Fibroblast of pulmonary artery (primary cell): ENCODE results near the gene RUNX2.
"Not testable (repeated sequence)": the region's sequence is repeated elsewhere in the genome, so short reads cannot be mapped to it uniquely, and the experiment has no call there.

Experiments
- DNase-seq: peaks from one replicate; pipeline ENCODE4 v3.0.0-alpha.2; 2010; ENCODE audit warnings: low read depth
- H3K4me3 ChIP-seq: replicated peaks from 2 replicates; pipeline ENCODE4 v1.5.1; 2011; ENCODE audit warnings: low read depth, mild to moderate bottlenecking, control low read depth, low read length, moderate library complexity
- TF ChIP-seq, protein P1 (sequence below): IDR thresholded peaks from 2 replicates; pipeline ENCODE4 v1.5.1; 2011; ENCODE audit warnings: mild to moderate bottlenecking, control low read depth, low read length, inconsistent platforms; ENCODE audit errors: missing control alignments

The RUNX2 gene

DNA sequence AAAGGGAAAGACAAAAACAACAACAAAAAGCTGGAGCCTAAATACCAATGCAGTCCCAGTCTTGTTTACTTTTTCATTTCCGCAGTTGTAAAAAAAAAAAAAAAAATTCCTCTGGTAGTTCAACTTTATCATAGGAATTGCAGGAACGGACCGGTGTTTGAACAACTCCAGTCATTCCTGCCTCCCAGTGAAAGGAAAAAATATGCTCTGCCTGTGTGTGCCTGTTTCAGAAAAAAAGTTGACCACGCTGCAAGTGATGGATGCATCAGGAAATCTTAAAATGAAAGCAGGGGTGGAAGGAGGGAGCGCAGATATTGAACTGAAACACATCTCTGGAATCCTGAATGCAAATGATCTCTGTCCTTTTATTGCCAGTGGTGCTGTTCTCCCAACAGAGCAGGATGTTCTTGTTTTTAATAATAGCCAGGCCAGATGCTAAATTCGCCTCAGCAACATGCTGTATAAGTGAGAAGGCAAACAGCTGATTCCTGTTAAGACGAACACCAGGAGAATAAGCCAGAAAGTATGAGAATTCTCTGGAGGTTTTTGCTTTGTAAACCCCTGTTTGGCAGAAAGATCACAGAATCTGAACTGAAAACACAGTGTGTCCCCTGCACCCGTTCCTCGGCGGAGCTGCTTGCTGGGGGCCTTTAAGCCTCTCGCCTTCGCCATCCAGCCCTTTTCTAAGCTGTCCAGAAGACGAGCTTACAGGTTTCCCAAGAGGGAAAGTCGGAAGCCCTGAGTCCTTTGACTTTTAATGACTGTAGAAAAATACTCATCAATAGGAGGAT lies 228.0 kb downstream of the RUNX2 start:
- H3K4me3 ChIP-seq, result peak overlapping the region; percentile 40
- peak; percentile 38 for DNase-seq

DNA sequence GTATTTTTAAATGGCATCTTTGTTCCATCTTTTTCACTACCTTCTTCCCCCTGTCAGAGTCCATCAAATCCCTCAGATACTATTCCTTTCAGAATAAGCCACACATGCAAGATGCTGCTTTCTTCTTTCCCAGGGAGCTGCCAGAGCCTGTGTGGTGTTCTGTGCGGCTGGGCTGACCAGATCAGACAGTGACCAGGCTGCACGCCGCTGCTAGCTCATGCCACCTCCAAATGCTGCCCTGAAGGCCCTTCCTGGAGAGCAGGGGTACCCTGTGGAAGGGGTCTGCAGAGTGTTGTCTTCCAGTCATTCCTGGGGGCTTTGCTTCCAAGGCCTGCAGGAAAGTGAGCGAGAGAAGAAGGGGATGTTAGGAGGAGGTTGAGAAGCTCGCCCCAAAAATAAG lies 228.7 kb downstream of the RUNX2 start:
- TF ChIP-seq, protein P1, sequence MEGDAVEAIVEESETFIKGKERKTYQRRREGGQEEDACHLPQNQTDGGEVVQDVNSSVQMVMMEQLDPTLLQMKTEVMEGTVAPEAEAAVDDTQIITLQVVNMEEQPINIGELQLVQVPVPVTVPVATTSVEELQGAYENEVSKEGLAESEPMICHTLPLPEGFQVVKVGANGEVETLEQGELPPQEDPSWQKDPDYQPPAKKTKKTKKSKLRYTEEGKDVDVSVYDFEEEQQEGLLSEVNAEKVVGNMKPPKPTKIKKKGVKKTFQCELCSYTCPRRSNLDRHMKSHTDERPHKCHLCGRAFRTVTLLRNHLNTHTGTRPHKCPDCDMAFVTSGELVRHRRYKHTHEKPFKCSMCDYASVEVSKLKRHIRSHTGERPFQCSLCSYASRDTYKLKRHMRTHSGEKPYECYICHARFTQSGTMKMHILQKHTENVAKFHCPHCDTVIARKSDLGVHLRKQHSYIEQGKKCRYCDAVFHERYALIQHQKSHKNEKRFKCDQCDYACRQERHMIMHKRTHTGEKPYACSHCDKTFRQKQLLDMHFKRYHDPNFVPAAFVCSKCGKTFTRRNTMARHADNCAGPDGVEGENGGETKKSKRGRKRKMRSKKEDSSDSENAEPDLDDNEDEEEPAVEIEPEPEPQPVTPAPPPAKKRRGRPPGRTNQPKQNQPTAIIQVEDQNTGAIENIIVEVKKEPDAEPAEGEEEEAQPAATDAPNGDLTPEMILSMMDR, result no peak

More for the DNA sequence above, 228.0 kb downstream of the RUNX2 start:
- TF ChIP-seq, protein P1, result no peak

DNA sequence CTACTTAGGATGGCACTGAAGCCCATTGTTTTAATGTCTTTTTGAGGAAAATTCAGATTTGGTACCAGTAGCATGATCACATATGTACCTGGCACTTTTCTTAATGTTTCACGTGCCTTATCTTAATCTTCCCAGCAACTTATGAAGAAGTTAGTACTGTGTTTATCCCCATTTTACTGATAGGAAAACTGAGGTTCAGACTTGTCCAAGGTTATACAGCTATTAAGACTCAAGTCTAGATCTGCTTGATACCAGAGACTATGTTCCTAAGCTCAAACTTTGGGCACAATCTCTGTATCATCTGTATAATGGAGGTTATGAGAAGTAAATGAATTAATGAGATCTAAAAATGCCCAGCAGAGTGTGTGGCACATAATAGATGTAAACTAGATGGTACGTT lies 229.3 kb downstream of the RUNX2 start:
- no peak for DNase-seq
- H3K4me3 ChIP-seq, result no peak overlapping the region
- TF ChIP-seq, protein P1, result no peak

More for the DNA sequence above, 228.7 kb downstream of the RUNX2 start:
- no peak overlapping the region for H3K4me3 ChIP-seq
- DNase-seq, result no peak

DNA sequence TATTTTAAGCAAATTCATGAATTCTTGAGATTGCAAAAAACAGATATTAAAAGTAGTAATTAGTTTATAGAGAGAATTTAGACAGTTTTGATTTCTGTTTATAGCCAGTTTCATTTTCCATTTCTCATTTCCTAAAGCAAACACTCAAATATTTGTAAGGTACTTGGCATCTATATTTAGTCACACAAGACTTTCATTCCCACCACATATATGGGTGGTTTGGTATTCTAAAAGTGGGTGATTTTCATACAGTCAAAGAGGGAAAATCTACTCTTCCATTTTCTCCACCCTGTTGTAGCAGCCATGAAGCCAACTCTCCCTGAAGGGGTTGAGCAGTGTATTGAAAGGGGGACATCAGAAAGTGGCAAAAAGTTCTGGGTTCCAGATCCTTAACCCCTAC lies 230.7 kb downstream of the RUNX2 start:
- no peak for DNase-seq
- no peak overlapping the region for H3K4me3 ChIP-seq
- TF ChIP-seq, protein P1, result no peak

DNA sequence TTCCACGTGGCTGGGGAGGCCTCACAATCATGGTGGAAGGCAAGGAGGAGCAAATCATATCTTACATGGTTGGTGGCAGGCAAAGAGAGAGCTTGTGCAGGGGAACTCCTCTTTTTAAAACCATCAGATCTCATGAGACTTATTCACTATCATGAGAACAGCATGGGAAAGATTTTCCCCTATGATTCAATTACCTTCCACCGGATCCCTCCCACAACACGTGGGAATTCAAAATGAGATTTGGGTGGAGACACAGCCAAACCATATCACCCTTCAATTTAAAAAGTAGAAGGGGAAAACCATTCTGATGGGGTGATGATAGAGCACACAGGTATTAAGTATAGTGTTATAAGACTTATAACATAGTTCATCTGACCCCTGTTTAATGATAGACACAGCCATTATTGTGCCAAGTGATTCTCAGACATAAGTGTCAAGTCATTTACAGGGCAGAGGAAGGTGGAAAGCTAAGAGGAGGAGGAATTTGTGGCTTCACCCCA lies 232.2 kb downstream of the RUNX2 start:
- not testable (repeated sequence) for DNase-seq, H3K4me3 ChIP-seq

DNA sequence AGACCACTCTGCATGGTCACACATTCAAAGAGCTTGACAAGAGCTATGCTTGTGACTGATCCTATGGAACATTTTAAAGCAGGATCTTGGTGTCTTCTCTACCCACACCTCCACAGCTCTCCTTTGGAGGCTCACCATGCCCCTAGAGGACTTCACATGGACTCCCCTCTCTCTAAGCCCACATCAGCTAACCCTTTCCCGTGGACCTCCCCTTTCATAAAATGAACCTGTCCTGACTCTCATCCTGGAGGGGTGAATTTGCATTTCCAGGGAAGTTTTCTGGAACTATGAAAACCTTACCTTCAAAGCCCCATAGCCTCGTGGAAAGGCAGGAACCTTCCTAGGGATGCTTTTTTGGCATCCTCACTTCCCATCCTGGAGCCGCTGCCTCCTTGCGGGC lies 234.0 kb downstream of the RUNX2 start:
- DNase-seq, result no peak
- TF ChIP-seq, protein P1, result no peak
- no peak overlapping the region for H3K4me3 ChIP-seq

DNA sequence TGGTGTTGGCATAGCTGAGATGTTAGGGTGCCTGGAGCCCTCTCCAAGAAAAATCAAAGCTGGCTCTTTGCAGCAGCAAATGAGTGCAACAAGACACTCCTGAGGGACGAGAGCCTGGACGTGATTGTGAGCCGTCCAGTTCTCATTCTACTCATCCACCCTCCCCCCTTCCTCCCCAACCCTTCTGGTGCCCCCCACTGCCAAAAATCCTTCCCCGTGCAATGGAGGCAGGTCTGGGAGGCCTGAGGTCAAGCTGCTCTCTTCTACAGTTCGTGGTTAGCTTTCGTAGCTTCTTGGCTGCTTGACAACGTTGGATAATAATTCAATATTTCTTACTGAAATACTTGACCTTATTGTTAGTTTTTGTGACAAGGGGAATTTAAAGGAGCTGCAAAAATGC lies 234.9 kb downstream of the RUNX2 start:
- H3K4me3 ChIP-seq, result no peak overlapping the region
- DNase-seq, result peak; percentile 20
- TF ChIP-seq, protein P1, result no peak
